ENCODE results near the gene TMED1.
"Not testable (repeated sequence)": the region's sequence is repeated elsewhere in the genome, so short reads cannot be mapped to it uniquely, and the experiment has no call there.

The TMED1 gene, protein sequence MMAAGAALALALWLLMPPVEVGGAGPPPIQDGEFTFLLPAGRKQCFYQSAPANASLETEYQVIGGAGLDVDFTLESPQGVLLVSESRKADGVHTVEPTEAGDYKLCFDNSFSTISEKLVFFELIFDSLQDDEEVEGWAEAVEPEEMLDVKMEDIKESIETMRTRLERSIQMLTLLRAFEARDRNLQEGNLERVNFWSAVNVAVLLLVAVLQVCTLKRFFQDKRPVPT

DNA sequence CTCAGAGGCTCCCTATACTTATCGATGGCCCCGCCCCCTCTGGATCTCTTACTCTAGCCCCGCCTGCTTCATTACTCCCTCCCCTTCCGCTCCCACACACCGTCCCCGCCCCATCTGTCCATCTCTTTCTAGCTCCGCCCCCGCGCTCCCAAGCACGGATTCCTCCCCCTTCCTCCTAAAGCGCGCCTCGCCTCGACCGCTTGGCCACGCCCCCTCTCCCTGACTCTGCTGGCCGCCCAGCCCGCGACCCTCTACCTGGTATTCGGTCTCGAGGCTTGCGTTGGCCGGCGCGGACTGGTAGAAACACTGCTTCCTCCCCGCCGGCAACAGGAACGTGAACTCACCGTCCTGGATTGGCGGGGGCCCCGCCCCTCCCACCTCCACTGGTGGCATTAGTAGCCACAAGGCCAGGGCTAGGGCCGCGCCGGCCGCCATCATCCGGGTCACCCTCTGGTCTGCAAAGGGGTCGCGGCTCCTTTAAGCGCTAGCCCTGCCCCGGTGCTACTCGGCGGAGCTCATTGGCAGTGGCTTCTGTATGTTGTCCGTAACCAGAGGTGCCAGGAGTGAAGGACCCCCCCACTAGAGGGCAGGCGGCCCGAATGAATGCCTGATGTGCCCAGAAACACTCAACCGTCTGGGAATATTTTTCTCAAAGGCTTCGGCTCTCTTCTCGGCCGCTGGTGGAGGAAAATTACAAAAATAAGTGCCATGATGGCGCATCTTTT, at the start of gene TMED1:
Gene TMED1 (minus strand): TSS at position 459 of the 725 bp plus-strand sequence. CDS start 21 bp downstream, at position 438.
- peak; percentile 72 to 99 (median 96) for DNase-seq

DNA sequence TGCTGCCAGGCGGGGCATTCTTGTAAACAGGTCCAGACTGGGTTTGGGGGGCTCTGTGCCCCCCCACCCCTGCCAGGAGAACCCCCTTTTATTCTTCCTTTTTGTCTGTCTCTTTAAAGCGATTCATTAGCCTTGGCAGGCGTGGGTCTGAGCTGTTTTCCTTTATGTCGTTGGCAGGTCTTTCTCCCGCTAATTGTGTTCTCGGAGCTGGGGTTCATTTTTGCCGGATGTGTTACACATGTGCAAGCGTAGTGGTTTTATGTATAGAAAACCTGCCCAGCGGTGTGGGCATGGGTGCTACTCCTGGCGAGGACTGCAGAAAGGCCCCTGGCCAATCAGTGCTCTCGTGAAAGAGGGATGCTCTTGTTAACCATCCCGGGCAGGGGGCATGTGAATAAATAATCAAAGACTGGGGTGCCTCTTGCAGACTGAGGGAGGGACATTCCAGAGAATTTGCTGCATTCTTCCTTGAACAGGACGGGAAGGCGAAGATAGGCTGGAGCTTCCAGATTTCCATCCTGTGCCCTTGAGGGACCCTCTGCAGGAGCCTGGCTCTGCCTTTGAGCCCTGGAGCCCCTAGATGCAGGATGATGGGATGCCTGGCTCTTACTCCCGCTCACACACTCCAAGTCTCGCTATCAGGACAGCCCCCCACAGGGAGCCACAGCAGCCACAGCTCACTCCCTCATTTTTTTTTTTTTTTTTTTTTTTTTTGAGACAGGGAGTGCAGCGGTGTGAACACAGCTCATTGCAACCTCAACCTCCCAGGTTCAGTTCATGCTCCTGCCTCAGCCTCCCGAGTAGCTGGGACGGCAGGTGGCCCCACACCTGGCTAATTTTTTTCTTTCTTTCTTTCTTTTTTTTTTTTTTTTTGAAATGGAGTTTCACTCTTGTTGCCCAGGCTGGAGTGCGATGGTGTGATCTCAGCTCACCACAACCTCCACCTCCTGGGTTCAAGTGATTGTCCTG, 49.5 kb upstream of the TMED1 start:
- no peak for DNase-seq

DNA sequence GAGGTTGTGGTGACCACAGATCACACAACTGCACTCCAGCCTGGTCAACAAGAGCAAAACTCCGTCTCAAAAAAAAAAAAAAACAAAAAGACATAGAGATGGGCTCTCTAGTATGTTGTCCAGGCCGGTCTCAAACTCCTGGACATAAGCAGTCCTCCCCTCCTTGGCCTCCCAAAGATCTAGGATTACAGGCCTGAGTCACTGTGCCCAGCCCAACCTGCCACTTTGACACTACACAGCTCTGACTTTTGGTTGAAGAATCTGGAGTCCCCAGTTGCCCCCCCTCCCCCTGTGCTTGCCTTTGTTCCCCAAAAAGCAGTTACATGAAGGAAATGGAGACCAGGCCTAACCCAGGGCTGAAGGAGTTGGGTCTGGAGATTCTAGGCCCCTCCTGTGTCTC, 48.3 kb upstream of the TMED1 start:
- DNase-seq: no peak

DNA sequence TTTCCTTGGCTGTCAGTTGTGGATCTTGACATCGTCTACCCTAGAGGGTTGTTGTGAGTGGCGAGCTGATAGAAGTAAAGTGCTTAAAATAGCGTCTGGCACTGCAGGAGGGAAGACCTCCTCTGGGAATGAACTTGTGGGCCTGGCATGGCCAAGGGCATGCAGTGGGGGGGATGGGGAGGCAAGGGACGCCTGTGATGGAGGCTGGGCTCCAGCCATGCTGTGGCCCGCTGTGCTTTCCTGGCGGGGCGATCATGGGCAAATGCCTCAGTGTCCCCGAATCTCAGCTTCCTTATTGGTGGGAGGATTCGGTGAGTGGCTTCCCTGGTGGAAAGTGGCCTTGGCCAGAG, 46.1 kb upstream of the TMED1 start:
- no peak for DNase-seq

DNA sequence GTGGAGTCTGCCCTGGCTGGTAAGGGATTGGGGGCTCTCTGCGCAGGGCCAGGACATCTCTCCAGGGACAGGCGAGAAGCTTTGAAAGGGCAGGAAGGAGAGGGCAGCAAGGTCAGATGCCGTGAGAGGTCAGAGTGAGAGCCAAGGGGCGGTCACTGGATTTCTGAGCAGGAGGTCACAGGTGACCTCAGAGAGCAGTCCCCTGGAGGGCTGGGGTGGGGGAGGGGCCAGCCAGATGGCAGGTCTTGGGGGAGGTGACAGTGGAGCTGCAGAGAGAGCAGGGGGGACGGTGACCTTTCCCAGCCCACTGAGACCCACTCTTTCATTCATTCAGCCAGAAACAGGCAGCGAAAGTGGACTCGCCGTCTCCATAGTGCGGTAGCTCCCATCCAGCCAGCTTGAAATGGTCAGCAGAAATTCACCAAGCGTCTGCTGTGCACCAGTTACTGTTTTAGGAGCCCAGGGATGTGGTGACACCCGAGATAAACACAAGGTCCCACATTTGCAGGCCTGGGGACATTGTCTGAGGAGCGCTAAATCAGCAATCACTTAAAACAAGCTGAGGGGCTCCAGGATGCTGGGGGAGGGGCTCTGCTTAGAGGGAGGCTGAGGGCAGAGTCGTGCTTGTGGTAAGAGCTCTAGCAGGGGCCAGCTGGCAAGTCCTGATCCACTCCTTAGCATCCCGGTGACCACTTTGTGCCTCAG, 45.5 kb upstream of the TMED1 start:
- no peak for DNase-seq

DNA sequence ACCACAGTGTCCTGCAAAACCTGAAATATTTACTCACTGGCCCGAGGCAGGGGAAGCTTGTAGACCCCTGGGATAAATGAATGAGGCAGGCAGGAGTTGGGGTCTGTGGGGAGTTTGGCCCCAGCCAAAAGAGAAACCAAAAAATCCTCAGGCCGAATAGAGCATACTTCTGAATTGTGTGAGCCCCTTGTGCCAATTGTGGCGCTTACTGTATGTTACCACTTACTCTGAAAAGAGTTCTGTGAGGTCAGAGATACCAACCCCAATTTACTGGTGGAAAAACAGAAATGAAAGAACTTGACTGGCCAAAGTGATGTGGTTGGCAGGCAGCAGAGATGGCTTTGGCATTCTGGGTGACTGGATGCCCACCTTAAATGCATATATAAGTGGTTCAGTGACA, 42.2 kb upstream of the TMED1 start:
- no peak for DNase-seq

DNA sequence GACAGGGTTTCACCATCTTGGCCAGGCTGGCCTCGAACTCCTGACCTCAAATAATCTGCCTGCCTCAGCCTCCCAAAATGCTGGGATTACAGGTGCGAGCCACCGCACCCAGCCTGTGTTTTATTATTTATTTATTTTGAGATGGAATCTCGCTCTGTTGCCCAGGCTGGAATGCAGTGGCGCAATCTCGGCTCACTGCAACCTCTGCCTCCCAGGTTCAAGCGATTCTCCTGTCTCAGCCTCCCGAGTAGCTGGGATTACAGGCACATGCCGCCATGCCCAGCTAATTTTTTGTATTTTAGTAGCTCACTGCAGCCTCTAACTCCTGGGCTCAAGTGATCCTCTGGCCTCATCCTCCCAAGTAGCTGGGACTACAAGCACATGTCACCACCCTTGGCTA, 41.6 kb upstream of the TMED1 start:
- not testable (repeated sequence) for DNase-seq

DNA sequence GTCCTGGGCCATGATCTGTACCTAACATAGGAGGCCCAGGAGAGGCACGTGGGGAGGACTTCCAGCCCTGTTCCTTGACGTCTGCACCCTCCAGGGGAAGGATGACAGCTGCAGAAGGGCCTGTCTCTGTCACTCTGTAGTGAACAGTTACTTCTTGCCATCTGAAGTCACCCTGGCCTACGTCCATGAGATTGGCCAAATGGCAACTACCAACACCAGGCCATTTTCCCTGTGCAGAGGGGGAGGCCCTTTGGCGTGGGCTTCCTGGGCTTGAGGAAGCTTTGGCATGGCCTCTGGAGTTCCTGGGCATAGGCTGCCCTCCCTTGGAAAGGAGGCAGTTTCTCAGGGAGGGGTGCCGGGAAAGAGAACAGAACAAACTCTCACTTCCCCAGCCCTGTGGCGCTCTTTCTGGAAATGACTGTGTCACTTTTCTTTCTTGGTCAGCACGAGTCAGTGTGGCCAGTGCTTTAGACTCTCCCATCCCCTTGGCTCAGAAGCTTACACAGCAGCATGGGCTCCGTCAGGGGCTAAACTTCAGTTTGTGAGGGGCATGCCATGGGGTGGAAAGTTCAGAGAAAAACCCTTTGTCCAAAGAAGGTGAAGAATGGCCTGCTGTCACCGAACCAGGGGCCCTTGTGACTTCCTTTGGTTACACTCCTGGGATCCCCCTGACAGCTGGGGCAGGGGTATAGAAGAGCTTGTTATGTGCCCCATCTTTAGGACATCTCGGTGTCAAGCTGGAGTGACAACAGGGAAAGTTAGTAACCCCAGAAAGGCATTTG, 40.6 kb upstream of the TMED1 start:
- DNase-seq: peak in 29 of 51 donors; percentile 6 to 71 (median 32)

DNA sequence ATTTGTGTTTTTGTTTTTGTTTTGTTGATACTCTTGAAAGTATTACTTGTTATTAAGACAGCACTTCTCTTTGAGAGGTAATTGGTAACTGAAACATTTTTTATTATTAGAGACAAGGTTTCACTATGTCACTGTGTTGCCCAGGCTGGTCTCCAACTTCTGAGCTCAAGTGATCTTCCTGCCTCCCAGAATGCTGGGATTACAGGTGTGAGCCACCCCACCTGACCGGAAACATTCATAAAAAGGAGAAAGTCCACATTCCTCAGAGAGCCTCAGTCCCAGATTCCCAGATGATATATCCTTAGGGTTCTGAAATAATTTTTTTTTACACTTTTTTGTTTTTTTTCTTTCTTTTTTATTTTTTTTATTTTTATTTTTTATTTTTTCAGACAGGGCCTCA, 38.0 kb upstream of the TMED1 start:
- no peak for DNase-seq

DNA sequence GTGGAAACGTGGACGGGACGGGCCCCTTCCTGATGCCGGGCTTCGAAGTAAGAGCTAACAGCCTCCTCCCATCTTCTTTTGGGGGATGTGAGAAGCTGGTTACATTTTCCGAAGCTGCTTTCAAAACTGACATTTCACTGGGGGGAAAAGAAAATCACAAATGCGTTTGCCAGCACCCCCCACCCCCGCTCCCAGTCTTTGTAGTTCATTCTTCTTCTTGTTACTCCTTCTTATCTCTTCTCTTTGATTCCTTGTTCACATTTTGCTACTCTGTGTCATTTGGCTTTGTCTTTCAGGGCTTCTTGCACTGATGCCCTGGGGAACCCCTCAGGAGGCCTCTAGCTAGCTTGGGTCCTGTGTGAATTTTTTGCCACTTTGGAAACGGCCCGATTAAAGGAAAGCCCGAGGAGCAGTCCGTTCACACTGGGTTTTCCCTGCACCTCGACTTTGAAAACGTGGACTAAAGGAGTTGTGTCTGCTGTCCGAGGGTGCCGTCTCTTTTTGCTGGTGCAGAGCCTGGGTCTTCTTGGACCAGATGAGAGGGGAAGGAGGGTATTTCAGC, 36.6 kb upstream of the TMED1 start:
- DNase-seq: no peak

DNA sequence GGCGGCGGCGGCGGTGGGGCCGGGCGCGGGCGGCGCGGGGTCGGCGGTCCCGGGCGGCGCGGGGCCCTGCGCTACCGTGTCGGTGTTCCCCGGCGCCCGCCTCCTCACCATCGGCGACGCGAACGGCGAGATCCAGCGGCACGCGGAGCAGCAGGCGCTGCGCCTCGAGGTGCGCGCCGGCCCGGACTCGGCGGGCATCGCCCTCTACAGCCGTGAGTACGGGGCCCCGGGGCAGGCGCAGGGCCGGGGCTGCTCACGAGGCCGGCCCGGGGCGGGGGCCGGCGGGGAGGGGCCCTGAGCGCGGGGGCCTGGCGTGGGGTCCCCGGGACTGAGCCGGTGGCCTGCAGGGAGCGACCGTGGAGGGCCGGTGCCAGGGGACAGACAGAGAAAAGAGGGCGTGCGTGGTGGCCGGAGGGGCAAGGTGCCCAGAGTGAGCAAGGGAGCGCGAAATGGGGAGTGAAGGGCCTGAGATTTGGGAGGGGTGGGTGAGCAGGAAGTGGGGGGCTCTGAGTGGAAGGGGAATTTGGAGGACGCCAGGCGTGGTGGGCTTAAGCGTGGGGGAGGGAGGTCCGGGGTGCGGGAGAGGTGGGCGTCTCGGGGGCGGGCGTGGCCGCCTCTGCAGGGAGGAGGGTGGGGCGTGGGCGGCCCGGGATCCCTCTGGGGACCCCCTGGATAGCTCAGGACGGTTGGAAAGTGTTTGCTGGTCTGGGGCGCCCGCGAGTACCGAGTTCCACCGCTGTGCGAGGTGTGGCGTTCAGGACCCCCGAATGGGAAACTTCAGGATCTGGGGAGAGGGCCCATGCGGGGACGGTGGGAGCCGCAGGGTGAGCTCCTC, 35.9 kb upstream of the TMED1 start:
- peak in 22 of 51 donors; percentile 6 to 59 (median 33) for DNase-seq

DNA sequence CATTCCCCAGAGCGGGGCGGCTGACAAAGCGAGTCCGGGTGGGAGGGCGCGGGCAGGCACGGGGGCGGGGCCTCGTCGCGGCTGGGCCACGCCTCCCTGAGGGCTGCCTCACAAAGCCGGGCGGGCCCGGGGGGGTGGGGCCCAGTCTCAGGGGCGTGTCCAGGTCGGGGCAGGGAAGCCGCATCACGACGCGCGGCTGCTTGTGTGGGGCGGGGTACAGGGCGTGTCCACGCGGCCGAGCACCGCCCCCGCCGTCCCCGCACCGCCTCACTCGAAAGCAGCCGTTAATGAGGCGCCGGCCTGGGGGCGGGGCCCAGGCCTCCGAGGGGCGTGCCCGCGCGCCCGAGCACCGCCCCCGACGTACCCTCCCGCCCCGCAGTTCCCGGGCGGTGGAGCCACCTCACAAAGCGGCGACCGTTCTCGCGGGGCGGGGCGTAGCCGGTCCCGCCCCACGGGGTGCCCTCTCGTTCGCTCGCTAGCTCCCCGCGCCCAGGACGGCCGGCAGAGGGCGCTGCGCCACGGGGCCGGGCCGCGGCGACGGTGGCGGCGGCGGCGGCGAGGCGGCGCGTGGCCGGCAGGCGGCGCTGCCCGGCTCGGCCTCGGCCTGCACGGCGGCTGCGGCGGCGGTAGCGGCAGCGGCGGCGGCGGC, 35.1 kb upstream of the TMED1 start, which contains the start of gene CARM1:
Gene CARM1 (plus strand): TSS at position 599 of the 649 bp plus-strand sequence. CDS start 150 bp downstream, outside the sequence.
- peak; percentile 61 to 100 (median 98) for DNase-seq

DNA sequence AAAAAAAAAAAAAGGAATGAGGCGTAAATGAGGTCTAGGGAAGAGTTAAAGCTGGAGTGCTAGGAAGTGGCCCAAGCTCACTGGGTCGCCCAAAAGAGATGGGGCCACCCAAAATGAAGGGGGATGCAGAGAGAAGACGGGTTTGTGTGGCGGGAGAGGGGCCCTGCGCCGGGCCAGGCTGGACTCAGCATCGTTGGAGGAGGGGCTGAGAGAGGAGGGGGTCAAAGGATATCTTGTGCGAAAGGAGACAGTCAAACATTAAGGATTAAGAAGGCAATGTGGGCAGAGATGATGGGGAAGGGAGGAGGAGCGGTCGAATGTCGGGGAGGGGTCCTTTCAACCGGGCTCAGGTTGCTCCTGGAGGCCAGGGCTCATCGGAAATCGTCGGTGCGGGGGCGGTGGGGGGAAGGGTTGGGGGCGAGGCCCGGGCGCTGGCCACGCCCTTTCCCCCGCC, 34.5 kb upstream of the TMED1 start:
- no peak for DNase-seq

DNA sequence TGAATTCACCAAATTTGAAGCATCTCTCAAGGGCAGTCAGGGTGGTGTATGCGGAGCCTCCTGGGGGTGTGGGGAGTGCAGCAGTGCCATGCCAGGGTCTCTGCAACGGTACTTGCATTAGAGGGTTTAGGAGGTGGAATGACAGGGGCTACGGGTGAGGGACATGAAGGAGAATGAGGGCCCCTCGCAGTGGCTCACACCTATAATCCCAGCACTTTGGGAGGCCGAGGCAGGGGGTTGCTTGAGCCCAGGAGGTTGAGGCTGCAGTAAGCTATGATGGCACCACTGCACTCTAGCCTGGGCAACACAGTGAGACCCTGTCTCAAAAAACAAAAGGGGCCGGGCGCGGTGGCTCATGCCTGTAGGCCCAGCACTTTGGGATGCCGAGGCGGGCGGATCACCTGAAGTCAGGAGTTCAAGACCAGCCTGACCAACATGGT, 33.9 kb upstream of the TMED1 start:
- DNase-seq: not testable (repeated sequence)

DNA sequence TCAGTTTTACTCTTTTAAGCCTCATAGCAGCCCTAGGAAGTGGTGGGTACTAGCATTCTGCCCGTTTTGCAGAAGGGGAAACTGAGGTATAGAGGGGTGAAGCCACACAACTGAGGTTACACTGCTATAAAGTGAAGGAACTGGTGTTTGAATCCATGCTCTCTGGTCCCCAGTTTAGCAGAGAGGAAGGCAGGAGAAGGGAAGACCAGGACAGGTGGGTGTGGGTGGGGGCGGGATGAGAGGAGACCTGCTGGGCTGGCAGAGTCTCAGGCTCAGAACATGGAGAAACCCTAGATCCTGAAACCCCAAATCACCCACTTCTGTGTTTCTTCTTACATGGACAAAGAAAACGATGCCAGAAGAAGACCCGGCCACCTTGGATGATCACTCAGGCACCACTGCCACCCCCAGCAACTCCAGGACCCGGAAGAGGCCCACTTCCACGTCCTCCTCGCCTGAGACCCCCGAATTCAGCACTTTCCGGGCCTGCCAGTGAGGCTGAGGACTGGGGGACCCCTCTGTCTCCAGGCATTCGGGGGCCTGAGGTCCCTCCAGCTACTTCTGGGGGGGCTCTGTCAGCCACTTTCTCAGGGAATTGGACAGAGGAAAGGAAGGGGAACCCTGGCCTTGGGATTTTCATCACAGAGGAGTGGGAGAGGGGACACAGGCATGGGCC, 33.0 kb upstream of the TMED1 start:
- DNase-seq: no peak

DNA sequence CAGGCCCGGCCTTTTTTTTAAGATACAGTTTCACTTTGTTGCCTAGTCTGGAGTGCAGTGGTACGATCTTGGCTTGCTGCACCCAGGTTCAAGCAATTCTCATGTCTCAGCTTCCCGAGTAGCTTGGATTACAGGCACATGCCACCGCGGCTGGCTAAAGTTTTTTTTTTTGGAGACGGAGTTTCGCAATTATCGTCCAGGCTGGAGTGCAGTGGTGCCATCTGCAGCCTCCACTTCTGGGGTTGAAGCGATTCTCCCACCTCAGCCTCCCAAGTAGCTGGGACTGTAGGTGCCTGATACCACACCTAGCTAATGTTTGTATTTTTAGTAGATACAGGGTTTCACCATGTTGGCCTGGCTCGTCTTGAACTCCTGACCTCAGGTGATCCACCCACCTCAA, 30.5 kb upstream of the TMED1 start:
- no peak for DNase-seq

DNA sequence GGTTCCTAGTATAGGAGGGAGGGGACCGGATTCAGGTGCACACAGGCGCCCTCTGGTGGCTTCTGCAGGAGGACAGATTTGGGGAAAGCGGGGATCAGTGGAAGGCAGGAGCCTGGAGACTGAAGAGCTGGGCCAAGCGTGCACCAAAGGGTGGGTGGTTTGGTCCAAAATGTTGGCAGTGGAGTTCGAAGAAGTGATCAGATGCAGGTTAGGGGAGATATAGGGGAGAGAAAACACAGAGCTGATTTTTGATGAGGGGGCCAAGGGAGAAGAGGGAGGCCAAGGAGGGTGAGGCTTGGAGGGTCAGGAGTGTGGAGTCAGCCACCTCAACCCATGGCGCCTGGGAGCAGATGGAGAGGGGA, 28.5 kb upstream of the TMED1 start:
- peak in 50 of 51 donors; percentile 8 to 87 (median 60) for DNase-seq

Measured in hypothalamus (tissue), 51 donors.